ENCODE results near the gene DELE1.

DELE1 gene, protein sequence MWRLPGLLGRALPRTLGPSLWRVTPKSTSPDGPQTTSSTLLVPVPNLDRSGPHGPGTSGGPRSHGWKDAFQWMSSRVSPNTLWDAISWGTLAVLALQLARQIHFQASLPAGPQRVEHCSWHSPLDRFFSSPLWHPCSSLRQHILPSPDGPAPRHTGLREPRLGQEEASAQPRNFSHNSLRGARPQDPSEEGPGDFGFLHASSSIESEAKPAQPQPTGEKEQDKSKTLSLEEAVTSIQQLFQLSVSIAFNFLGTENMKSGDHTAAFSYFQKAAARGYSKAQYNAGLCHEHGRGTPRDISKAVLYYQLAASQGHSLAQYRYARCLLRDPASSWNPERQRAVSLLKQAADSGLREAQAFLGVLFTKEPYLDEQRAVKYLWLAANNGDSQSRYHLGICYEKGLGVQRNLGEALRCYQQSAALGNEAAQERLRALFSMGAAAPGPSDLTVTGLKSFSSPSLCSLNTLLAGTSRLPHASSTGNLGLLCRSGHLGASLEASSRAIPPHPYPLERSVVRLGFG

DNA sequence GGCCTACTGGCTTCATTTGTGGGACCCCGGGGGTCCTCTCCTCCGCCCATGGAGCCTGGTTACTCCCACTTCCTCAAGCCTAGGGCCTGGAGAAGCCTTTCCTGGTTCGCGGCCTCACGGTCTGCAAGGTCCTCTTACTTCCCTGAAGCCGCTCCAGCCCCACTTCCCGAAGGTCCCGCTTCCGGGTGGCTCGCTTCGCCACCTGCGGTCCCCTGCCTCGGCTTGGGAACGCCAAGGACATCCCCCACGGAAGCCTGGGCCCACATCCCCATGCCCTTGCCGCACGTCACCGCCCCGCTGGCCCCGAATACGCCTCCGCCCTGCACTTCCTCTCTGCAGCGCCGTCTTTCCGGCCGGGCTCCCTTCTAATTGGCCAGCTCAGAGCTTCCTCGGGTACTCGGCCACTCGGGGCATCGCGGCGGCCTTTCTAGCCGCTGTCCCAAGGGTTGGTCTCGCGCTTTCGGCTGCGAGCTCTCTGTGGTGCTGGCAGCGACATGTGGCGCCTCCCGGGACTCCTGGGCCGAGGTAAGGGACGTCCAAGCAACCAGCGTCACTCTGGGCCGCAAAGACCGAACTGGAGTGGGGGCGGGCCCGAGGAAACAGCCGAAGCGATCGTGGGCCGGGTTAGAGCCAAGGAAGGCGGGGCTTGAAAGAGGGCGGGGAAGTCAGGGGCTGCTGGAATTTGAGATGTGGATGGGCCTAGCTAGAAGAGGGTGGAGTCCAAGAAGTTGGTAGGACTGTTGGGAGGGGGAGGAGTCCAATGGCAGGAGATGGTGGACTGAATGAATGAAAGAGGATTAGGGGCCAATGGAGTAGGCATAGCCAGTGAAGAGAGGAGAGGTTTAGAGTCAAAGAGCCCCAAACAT lies at the start of gene DELE1:
Gene DELE1 (plus strand): TSS at position 424 of the 866 bp plus-strand sequence. CDS start 71 bp downstream, at position 495.
- peak; percentile 95 for DNase-seq (ENCODE audit: low spot score)

DNA sequence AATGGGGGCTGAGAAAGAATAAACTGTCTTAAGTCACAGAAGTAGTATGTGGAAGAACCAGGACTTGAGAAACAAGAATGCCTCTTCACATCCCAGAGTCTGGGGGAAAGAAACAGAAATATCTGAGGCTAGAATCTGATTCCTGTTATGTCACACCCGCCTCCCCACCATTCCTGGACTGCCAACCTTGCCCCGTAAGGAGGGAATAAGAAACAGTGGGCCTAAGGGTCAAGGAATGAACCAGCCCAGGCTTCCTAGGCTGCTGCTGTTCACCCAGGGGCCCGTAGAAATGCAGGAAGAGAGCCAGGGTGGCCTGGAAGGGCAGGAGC lies 49.8 kb upstream of the DELE1 start:
- DNase-seq (ENCODE audit: low spot score), result no peak

DNA sequence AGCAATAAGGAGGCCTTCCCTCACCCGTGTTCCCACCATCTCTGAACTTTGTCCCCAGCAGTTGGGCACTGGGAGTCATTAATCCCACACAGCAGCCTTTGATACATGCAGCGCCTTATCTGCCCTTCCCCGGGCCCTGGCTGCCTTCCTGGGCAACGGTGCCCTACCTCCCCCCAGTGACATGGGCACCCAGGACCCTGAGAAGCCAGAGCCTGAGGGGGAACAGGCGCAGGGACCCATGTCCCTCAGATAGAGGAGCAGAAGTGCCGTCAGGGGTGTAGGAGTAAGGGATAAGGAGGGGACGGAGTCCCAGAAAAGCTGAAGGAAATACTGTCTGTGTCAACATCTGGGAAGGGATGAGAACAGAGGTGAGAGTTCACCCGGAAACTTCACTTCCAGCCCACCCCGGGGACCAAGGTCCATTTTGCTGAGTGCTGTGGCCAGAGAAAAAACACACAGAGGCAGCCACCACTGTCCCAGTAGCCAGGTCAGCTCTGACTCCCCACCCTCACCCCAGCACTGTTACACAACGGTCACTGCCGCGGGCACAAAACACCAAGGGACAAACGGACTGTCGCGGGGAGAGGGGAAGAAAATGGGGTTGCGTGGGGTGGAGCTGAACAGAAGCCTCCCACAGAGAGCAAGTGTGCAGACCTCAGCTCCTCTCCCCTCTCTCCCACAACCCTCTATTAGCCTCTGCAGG lies 49.3 kb upstream of the DELE1 start:
- DNase-seq (ENCODE audit: low spot score), result no peak

DNA sequence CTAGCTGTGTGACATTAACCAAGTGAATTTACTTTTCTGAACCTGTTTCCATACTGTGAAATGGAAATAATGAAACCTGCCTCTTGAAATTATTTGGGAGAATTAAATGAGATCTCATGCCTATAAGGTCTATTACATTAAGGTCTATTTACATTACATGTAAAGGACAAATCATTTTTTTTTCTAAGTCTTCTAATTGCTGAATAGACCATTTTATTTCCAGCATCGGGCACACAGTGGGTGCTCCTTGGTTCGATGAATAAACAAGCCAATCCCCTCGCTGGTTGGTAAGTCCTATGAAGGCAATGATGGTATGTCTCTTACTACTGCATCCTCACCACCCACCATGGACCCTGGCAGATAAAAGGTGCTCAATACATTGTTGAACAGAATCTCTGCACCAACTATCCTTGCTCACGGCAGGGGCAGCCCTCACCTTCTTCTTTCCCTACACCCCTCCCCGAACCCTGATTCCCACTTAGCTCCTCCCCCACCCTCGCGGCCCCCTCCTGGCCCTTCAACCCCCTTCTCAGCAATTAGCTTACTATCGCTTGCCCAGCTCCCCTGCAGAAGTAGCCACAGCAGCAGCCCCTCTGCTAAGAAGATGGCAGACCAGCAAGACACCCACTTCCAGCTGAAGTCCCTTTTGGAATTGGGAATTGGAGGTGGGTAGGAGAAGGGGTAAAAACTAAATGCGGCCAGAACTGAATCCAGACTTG lies 48.5 kb upstream of the DELE1 start:
- no peak for DNase-seq (ENCODE audit: low spot score)

DNA sequence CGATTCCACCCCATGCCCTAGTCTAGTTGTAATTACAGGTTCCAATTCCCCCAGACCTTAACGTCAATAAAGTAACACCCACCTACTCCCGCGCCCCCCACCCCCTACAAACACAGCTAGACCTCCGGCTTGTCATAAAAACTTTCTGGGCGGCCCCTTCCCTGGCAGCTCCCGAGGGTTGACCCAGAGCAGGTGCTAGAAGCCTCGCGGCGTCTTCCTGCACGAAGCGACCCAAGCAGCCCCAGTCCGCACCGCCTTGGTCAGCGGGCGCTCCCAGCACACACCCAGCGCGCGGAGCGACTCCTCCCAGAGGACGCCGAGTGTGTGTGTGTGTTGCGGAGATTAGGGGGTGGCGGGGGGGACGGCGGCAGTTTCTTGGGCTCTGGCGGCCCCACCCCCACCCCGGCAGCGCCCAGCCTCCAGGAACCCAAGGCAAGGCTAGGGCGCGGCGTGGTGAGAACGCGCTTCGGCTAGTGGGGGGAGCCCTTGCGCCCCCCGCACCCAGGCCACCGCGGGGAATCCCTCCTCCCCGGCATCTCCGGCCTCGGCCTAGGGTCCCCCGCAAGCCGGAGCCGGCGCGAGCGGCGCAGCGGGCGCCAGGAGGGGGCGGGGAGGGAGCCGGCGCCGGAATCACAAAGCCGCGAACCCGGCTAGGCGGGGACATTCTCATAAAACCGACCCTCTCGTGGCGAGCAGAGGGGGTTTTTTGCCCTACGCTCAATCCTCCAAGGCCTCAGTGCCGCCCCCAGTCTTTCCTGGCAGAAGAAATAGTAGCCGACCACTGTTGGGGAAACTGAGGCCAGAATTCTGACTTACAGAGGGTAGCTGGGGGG lies 47.7 kb upstream of the DELE1 start:
- DNase-seq (ENCODE audit: low spot score), result no peak

DNA sequence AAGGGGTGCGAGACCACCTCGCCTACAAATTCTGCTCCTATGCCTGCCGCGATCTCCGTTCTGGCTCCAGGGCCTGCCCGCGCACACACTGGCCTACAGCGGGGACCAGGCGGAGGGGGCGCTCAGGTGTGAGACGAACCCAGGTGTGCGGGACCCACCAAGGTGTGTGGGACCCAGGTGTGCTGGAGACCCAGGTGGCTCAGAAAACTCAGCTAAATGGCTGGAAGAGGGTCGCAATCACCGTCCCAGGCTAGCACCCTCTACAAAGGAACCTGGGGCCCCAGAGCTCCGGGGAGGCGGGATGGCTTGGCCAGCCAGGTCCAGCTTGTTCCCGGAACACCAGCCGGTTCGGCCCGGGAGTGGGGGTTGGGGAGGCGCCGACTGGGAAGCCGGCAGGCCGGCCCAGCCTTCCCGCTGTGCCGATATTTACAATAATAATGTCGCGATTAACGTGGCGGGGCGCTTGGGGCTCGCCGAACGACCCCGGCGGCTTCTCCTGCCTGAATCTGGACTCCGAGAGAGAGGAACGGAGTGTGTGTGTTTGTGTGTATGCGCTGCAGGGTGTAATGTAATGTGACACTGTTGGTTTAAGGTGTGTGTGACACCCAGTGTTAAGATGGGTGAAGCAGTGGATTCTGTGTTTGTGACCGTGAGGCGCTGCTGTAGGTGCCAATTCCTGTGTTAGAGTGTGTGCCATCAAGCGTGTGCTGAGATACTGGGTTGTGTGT lies 46.9 kb upstream of the DELE1 start:
- no peak for DNase-seq (ENCODE audit: low spot score)

DNA sequence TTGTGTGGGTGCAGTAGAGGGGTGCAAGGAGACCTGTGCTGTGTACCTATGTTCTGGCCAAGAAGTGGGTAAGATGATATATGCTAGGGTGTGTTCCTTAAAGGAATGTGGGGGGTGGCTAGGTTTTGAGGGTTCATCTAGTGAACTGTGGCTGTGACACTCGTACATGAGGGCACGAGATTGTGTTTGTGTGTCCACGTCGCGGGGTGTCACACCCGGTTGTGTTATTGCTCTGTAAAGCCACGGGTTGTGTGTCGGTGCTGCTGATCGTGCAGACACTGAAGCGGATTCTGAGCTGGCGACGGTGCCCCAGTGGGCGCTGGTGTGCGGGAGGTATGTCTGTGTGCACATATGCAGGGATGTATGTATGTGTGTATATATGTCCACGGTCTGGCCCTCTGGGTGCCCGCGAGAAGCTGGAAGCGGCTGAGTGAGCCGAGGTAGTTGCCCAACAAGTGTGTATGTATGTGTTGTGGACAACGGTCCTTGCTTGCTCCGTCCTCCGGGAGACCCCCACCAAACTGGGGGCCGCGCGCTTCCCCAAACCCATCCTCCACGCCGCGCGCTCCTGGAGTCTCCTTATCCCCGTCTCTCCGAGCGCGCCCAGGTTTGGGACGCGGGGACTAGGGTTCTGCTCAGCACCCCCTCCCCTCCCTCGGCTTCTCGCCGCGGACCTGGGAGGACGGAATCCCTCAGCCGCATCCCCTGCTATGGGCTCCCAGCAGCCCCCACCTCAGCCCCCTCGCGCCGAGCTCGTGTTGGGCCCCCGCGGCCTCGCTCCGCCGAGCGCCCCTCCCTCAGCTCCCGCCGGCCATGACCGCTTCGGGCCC lies 46.1 kb upstream of the DELE1 start:
- DNase-seq (ENCODE audit: low spot score), result no peak

DNA sequence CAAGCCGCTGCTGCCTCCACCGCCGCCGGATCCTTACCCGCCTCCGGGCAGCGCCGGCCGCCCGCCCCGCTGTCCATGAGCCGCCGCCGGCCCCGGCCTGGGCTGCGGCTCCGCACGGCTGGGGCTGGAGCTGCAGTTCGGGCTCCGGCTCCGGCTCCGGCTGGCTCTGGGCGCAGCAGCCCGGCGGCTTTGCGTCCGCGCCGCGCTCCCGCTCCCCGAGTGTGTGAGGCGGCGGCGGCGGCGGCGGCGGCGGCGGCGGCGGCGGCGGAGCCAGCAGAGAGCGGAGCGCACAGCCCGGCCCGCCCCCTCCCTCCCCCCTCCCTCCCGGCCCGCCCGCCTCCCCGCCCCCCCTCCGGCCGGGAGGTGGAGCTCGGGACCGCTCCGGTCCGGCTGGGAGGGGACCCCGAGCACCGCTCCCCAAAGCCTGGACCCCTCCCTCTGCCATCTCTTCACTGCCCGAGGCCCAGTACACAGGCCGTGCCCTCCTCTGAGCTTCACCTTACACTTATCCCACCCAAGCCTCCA lies 45.4 kb upstream of the DELE1 start, which contains the start of gene PCDH1:
Gene PCDH1 (minus strand): TSS at position 225 of the 525 bp plus-strand sequence. CDS start 148 bp downstream, at position 77.
- peak; percentile 78 for DNase-seq (ENCODE audit: low spot score)

DNA sequence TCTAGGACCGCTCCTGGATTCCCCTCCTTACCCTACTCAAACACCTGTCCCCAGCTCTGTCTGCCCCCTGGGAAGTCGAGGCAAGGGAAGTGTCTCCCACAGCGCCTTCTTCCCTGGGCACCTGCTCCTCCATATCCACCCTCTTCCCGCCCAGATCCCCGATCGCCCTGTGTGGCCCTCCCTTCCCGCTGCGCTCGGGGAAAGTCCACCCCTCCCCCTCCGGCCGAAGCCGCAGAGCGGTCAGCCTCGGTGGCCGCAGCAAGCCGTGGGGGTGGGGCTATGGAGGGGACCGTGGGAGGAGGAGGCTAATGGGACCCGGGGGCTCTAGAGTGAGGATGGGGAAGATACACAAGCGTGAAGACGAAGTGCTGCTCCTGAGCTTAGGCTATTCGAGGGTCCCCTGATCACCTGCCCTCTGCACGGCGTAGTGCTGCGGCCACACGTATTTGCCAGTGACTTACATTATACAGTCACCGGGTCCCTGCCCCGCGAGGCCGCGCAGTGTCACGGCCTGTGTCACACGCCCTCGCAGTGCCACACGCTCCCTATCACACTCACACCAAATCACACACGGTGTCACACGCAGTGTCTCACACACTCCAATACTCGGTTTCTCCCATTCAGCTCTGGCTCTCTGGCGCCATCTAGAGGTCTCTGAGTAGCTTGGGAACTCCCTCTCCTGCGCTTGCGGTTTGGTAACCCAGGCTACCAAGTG lies 44.8 kb upstream of the DELE1 start:
- DNase-seq (ENCODE audit: low spot score), result peak; percentile 99

DNA sequence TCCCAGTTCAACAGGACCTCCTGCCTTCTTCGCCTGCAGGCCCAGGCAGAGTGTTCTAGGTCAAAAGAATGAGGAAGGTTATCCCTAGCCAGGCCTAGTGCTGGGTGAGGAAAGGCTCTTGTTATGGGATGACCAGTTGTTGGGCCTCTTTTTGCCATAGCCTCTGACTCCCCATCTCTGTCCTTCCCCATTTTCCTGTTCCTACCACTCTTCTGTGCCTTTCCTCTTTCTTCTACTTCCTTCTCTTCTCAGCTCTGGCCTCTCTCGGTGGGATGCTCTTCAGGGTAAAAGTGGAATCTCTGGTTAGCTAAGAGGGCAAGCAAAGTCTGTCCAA lies 44.3 kb upstream of the DELE1 start:
- DNase-seq (ENCODE audit: low spot score), result no peak

DNA sequence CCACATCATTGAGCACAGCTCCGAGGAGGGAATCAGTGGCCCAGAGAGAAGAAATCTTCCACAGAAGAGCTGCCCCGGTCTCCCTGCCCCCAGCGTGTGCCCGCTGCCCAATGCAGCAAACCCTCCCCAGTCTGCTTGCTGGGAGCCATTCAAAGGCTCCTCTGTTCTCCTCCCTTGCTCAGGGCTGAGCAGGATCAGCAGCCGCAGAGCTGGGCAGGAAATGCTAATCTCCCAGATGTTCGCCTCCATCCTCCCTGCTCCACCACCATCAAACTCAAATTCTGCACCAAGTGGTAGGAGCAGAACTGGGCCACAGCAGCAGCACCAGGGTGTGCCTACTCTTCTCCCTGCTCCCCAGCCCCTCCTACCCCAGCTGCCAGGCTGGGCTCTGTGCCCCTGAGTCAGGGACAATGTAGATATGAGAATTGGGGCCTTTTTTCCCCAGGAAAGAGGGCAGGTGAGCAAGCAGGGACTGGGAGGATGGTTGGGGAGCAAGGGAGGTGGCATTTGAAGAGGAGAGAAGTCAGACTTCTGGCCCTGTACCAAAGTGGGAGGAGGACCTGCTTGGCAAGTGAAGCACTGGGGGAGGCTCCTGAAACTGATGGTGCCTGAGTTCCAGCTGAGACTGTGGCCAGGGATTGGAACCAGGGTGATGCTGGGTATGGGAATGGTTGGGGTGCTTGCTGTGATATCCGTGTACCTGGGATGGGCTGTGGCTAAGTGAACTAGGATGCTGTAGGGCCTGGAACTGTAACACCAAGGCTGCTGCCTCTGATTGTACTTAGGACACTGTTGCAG lies 43.5 kb upstream of the DELE1 start:
- DNase-seq (ENCODE audit: low spot score), result peak; percentile 76

DNA sequence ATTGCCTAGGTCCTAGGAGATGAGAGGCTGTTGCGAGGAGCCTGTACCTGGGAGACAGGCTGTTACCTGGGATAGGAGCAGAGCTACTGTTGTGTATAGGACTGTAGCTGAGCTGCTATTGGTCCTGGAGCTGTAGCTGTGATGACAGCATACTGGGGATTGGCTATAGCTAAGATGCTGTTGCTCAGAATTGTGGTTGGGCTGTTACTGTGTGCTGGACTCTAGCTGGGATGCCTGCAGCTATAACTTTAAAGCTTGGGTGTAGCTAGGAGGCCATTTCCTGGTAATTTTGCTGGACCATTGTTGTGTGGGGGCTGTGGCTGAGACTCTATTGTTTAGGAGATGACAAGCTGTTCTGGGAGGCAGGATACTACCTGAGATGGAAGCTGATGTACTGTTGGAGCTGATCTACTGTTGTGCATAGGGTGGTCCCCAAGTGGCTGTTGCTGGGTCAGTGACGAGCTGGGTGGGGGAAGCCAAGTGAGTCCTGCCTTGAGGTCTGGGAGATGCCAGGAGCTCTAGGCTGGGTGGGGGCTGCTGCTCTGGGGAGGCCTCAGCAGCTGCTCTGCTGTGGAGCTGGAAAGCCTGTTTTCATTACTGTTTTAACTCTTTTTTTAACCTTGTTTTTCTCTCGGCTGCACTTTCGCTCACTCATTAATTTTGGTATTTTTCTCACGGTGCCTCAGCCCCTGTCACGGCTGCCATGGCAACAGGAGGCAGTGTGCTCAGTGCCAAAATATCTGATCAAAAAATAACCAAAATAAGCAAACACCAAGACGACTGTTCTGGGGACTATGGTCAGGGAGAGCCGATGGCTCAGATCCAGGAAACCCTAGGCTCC lies 42.5 kb upstream of the DELE1 start:
- peak; percentile 91 for DNase-seq (ENCODE audit: low spot score)

DNA sequence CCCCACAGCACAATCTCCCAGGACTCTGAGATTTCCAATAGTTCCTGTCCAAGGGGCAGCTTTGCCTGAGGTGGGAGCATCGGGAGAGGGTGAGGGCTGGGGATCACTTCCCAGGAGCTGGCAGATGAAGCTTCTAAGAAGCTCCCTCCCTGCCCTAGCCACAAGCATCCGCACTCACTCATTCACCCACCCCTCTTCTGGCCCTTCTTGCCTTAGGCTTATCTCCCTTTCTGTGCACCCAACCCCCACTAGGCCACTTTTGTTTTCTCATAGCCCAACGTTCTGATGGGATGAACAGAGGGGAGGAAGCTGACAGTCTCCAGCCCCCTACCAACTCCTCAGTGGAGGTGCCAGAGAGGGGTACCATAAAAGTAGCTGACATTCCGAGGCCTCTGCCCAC lies 41.8 kb upstream of the DELE1 start:
- DNase-seq (ENCODE audit: low spot score), result no peak

DNA sequence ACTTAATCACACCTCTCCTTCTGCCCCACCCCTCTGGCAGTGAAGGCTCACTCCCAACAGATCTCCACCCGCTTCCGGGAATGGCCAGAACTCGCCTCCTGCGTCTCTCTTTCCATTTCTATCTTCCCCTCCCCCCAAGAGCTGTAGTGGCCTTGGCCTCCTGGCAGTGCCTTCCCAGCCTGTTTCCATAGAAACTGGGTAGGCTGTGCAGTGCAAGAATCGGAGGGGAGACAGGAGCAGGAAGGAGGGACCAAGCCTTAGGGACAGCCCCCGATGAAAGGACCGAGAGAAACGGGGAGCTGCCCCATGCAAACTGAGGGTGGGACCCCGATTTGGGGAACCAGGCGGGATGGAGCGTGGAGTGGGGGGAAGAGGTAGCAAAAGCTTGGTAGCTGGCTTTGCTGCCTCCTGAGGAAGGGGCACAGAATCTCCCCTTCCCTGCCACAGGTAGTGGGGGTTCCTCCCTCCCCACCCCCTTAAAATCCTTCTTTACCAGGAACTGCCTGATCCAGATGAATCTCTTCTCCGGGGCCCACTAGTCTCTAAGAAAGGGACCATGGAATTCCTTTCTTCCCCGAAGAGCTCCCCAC lies 41.0 kb upstream of the DELE1 start:
- peak; percentile 96 for DNase-seq (ENCODE audit: low spot score)

DNA sequence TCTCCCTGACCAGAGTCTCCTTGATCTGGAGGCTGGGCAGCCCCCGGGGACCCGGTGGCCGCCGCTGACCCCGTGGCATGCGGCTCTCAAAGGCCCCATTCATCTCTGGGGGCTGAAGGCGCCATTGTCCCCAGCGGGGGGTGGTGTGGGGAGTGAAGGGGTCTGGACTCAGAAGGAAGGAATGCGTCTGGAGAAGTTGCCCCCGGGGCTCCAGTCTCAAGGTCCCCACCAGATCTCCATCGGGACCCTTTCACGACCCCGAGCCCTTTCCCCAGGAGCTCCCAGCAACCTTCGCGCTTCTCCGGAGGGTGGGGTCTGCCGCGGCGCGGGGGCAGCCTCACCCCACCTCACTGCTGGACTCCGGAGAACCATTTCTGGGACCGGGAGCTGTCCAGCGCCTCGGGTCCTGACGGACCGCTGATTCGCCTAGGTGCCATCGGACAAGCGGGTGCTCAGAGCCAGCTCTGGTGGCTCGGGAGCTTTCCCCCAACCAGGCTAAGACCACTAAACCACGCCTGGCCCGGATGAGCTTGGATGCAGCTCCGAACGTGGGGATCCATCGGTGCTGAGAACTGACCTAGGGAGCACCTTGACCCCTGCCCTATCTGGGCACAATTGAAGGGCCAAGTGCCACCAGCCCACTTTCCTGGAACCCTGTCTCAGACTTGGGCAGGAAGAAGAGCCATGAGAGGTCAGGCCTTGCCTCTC lies 40.3 kb upstream of the DELE1 start:
- peak; percentile 53 for DNase-seq (ENCODE audit: low spot score)

Data from cerebellar cortex (tissue), 1 donor.